Stimulated activated CD4-positive, alpha-beta T cell treated with anti-CD3 and anti-CD28 coated beads, Interleukin-15, amount 100 ng/mL, for 1 hour (primary cell): Measurements from ENCODE around the gene CCNB2.

ENCODE experiments used
- DNase-seq, 2 donors: peaks; one replicate each; pipeline ENCODE4 v3.0.0-alpha.2; 2020; ENCODE audit warnings: low read depth in 1 of 2, low spot score in 1 of 2

The CCNB2 gene

DNA sequence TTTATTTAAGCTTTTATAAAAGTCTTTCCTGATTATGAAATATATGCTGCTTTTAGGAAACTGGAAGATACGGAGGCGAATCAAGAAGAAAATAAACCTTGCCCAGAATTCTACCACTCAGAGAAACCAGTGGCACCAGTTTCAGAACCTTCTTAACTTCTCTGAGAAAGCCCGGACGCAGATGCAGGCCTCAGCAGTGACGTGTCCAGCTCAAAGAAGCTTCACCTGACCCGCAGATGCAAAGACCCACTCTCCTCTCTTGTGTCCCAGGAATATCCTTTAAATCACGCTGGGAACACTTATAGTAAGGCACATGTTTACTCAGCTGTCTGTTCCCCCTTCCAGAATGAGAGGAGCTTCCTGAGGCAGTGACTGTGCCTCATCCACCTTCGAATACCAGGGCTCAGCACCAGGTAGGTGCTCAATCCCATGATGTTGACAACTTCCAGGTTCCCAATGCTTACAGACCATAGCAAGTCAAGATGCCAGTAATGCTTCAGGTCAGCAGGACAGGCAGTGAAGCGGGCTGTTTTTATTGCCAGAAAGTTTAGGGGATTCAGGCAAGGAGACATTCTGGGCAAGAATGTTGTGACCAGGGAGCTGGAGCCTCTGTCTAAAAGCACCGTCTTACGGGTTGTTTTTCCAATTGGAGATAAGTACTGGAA is 61.8 kb downstream of the CCNB2 start:
- DNase-seq: no peak

DNA sequence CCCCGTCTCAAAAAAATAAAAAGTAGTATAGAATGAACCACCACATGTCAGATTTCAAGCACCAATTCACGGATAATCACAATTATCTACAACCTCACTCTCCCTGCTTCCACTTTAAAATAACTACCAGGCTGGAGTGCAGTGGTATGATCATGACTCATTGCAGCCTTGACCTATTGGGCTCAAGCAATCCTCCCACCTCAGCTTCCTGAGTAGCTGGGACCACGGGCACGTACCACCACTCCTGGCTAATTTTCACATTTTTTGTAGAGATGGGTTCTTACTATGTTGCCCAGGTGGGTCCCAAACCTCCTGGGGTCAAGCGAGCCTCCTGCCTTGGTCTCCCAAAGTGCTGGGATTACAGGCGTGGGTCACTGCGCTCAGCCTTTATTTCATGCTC is 63.6 kb downstream of the CCNB2 start:
- DNase-seq: no peak

DNA sequence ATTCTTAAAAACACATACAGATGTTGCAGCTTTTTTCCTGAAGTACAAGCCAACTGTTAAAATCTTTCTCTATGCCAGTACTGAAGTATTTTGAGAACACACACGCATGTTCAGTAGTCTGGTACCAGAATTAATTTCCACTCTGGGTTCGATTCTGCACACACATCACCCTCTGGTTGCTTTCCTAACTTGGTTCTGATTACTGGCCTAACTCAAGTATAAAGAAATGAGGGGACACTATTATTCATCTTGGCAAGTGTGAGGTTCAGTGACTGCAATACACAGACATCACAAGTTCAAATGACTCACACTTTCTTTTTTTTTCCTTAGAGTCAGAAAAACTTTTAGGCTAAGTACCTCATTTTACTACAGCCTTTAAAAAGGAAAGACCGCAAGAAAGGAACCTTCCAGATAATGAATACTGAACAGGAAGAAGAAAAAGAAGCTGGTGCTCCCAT is 64.3 kb downstream of the CCNB2 start:
- DNase-seq: no peak

DNA sequence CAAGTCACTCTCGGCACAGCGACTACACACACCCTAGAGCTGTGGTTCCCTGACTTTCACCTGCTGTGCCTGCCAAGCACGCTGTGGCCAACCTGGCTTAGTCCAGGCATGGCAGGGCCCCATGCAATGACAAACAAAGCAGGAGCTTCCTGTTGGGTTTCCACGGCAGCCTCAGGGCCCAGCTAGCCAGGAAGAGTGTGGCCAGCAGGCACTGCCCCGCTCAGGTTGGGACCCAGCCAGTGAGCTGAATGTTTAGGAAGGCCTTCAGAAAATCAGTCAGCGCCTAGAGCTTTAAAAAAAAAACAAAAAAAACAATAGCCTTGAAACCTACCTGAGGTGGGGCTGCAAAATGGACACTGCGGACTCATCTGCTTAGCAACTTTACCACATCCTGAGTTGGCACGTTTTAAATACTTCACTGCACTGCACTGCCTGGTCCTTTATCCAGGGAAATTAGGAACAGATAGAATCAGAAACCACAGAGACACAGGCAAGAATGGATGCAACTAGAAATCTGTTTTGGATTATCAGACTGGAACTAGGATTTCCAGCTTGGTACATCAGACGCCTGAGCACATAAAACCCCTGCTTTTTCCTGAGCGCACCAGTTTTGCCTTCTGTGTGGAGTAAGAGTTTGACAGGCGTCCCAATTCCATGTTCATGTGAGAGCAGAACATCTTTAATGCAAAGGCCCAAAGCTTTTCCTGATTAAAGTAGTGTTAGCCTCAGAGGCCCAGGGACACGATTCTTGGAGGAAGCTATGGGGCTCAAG is 65.5 kb downstream of the CCNB2 start:
- no peak for DNase-seq

DNA sequence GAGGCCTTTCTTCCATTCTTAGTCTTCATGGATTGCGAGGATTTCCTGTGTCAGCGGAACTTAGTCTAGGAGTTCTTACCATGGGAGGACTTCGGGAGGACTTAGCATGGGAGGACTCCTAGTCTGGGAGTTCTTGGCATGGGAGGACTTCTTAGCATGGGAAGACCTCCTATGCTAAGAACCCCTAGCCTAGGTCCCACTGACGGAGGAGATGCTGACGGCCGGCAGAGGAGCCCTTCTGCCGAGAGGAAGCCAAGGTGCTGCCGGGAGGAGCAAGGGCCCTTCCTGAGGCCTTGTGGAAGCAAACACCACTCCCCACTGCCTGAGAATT is 66.1 kb downstream of the CCNB2 start:
- DNase-seq: no peak

DNA sequence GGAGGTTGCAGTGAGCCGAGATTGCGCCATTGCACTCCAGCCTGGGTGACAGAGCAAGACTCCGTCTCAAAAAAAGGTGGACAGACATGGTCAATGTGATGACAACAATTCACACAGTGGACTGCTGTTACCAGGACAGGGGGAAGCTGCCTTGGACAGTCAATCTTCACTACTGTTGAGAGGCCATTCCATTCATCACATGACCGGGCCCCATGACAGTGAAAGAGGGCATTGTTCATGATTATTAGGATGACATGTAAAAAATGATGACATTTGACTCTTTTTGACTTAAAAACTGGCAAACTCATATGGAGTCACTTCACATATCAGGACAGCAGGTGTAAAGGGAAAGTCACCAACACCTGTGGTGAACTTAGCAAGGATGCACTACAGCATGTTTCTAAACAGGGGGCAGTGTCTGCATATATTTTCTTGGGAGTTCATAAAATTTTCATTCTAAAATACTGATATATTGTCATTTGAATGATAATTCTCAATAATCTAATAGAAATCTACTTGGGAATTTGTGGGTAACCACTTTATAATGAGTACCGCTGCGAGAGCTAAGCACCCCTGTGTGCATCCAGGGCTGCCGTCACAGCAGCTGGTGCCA is 67.4 kb downstream of the CCNB2 start:
- no peak for DNase-seq

DNA sequence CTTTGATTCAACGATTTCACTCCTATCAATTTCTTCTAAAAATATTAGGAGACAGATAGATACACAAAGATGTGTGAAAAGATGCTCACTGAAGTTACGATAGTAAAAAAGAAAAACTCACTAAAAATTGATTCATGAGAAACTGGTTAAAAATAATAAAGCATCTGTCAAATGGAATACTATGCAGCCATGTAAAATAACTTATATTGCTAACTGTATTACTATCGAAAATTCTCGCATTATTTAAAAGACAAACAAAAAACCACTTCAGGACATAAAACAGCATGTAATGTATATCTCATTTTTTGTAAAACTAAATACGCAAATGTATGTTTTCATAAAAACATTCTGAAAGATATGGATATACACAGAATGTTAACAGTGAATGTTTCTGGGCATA is 68.2 kb downstream of the CCNB2 start:
- no peak for DNase-seq

DNA sequence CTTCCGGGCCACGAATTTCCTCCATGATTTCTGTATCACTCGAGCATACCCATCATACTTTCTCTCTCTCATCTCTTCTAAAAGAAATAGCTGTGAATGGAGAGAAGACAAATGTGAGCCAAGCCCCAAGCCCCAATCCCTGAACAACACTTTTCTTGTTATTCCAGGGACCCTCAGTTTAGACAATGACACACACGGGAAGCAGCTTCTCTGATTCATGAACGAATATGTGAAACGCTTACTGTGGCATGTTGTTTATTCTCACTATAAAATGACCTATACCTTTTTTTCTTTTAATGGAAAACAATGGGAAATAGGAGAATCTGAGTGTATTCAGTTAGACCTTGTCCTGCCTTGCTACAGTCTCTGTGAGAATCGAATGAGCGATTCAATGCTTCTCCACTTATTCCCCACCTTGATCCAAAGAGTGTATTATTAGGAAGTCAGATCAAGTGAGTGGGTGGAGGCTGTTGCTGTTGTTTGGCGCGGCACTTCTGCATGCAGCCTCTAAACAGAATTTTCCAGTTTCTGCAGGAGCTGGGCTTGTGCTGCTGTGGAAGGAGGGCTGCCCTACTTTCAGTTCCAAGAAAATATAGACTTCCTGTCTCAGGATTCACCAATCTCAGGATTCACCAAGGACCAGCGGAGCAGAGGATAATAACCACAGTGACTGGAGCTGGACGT is 69.3 kb downstream of the CCNB2 start:
- DNase-seq: no peak
